Muscle layer of colon (tissue), 2 donors: ENCODE data around the gene ANKLE1.

Experiments
- H3K27ac ChIP-seq: one replicate; pipeline ENCODE4 v1.7.0; 2013; ENCODE audit warnings: low read depth, mild to moderate bottlenecking, low read length, moderate library complexity
- H3K27me3 ChIP-seq, 2 donors: one replicate each; pipeline ENCODE4 v1.7.0; 2013; ENCODE audit warnings: low read length in 2 of 2, mild to moderate bottlenecking in 2 of 2; ENCODE audit not compliant: insufficient read depth in 2 of 2, control insufficient read depth in 1 of 2
- H3K36me3 ChIP-seq: one replicate; pipeline ENCODE4 v1.7.0; 2013; ENCODE audit warnings: mild to moderate bottlenecking, low read length; ENCODE audit not compliant: insufficient read depth
- H3K4me1 ChIP-seq: one replicate; pipeline ENCODE4 v1.7.0; 2013; ENCODE audit warnings: mild to moderate bottlenecking, low read length; ENCODE audit not compliant: insufficient read depth
- H3K4me3 ChIP-seq, 2 donors: one replicate each; pipeline ENCODE4 v1.7.0; 2013; ENCODE audit warnings: low read length in 2 of 2, low read depth in 1 of 2, mild to moderate bottlenecking in 1 of 2, moderate library complexity in 1 of 2
- H3K9ac ChIP-seq: one replicate; pipeline ENCODE4 v1.7.0; 2013; ENCODE audit warnings: low read length
- H3K9me3 ChIP-seq: one replicate; pipeline ENCODE4 v1.7.0; 2013; ENCODE audit warnings: mild to moderate bottlenecking, low read length
- donor health status: abdominal sarcoma.
- donor health status: Adenocarcinoma of cecum.

The ANKLE1 gene

GRCh38 chr19:17305216-17305516, 23.5 kb downstream of the ANKLE1 start:
- Histone ChIP-seq H3K4me3 (peak overlapping the region; percentile 66 to 79), H3K9me3 (no peaks in the 10 kb centered on the region), H3K4me1 (peaks cover 42% of the 10 kb centered on the region), H3K27me3 (no peaks in the 10 kb centered on the region), H3K27ac (peak overlapping the region; percentile 93), H3K9ac (no peak overlapping the region), H3K36me3 (no peaks in the 10 kb centered on the region)

GRCh38 chr19:17305517-17306284, 24.0 kb downstream of the ANKLE1 start, which contains the start of gene MRPL34:
MRPL34 (plus strand) TSS chr19:17305872; CDS start chr19:17305893, 21 bp downstream.
- H3K27ac ChIP-seq = peak within 1 kb of the TSS; percentile 93
- peaks cover 48% of the 10 kb centered on the region for H3K4me1 ChIP-seq
- H3K9me3 ChIP-seq = no peaks in the 10 kb centered on the region
- peak within 1 kb of the TSS; percentile 66 to 79 for H3K4me3 ChIP-seq
- H3K9ac ChIP-seq = peak within 1 kb of the TSS; percentile 67
- H3K36me3 ChIP-seq = no peaks in the 10 kb centered on the region
- no peaks in the 10 kb centered on the region for H3K27me3 ChIP-seq

GRCh38 chr19:17306285-17306714, 24.6 kb downstream of the ANKLE1 start:
- peaks cover 51% of the 10 kb centered on the region for H3K4me1 ChIP-seq
- H3K9ac ChIP-seq = peak overlapping the region; percentile 67
- H3K27me3 ChIP-seq = no peaks in the 10 kb centered on the region
- H3K4me3 ChIP-seq = peak overlapping the region; percentile 66 to 79
- no peaks in the 10 kb centered on the region for H3K36me3 ChIP-seq
- H3K9me3 ChIP-seq = no peaks in the 10 kb centered on the region
- peak overlapping the region; percentile 91 for H3K27ac ChIP-seq

GRCh38 chr19:17307876-17308377, 26.2 kb downstream of the ANKLE1 start:
- Histone ChIP-seq H3K4me3 (no peak overlapping the region), H3K9me3 (no peaks in the 10 kb centered on the region), H3K9ac (no peak overlapping the region), H3K27ac (peak overlapping the region; percentile 34), H3K4me1 (peaks cover 47% of the 10 kb centered on the region), H3K27me3 (no peaks in the 10 kb centered on the region), H3K36me3 (no peaks in the 10 kb centered on the region)

GRCh38 chr19:17309198-17309964, 27.7 kb downstream of the ANKLE1 start, which contains the start of gene DDA1:
DDA1 (plus strand) TSS chr19:17309563; CDS start chr19:17309655, 92 bp downstream.
- H3K27ac ChIP-seq = peak within 1 kb of the TSS; percentile 89
- peak within 1 kb of the TSS; percentile 69 for H3K9ac ChIP-seq

GRCh38 chr19:17309965-17310461, 28.3 kb downstream of the ANKLE1 start:
- H3K9me3 ChIP-seq = no peaks in the 10 kb centered on the region

More at GRCh38 chr19:17309198-17309964, 27.7 kb downstream of the ANKLE1 start, which contains the start of gene DDA1:
- Histone ChIP-seq H3K4me3 (peak within 1 kb of the TSS; percentile 89 to 98), H3K27me3 (no peaks in the 10 kb centered on the region), H3K36me3 (peaks cover 9% of the 10 kb centered on the region), H3K9me3 (no peaks in the 10 kb centered on the region), H3K4me1 (peaks cover 37% of the 10 kb centered on the region)

GRCh38 chr19:17311455-17312188, 29.9 kb downstream of the ANKLE1 start:
- Histone ChIP-seq H3K36me3 (peaks cover 19% of the 10 kb centered on the region), H3K9ac (no peak overlapping the region), H3K4me3 (no peak overlapping the region), H3K27ac (no peak overlapping the region), H3K4me1 (peaks cover 24% of the 10 kb centered on the region), H3K27me3 (no peaks in the 10 kb centered on the region), H3K9me3 (no peaks in the 10 kb centered on the region)

More at GRCh38 chr19:17309965-17310461, 28.3 kb downstream of the ANKLE1 start:
- H3K9ac ChIP-seq = peak overlapping the region; percentile 69
- H3K4me3 ChIP-seq = peak overlapping the region; percentile 89 to 98
- H3K27me3 ChIP-seq = no peaks in the 10 kb centered on the region
- peaks cover 13% of the 10 kb centered on the region for H3K36me3 ChIP-seq
- peaks cover 31% of the 10 kb centered on the region for H3K4me1 ChIP-seq
- peak overlapping the region; percentile 89 for H3K27ac ChIP-seq

- H3K4me1 ChIP-seq = peaks cover 20% of the 10 kb centered on the region
- H3K4me3 ChIP-seq = no peak overlapping the region
- H3K36me3 ChIP-seq = peaks cover 19% of the 10 kb centered on the region
- H3K9ac ChIP-seq = no peak overlapping the region
- no peak overlapping the region for H3K27ac ChIP-seq
- no peaks in the 10 kb centered on the region for H3K27me3 ChIP-seq
- H3K9me3 ChIP-seq = no peaks in the 10 kb centered on the region
Measured at GRCh38 chr19:17312189-17313113, 30.8 kb downstream of the ANKLE1 start.

- H3K9me3 ChIP-seq = no peaks in the 10 kb centered on the region
- no peaks in the 10 kb centered on the region for H3K27me3 ChIP-seq
- peaks cover 17% of the 10 kb centered on the region for H3K4me1 ChIP-seq
- H3K9ac ChIP-seq = no peak overlapping the region
- H3K36me3 ChIP-seq = peaks cover 19% of the 10 kb centered on the region
- H3K27ac ChIP-seq = no peak overlapping the region
- H3K4me3 ChIP-seq = no peak overlapping the region
Measured at GRCh38 chr19:17314007-17314593, 32.4 kb downstream of the ANKLE1 start.

GRCh38 chr19:17318966-17319365, 37.3 kb downstream of the ANKLE1 start:
- Histone ChIP-seq H3K4me1 (no peaks in the 10 kb centered on the region), H3K4me3 (no peak overlapping the region), H3K9ac (no peak overlapping the region), H3K27ac (no peak overlapping the region), H3K36me3 (peaks cover 27% of the 10 kb centered on the region), H3K27me3 (peaks cover 0 to 4% of the 10 kb centered on the region in 2 donors), H3K9me3 (no peaks in the 10 kb centered on the region)
